HG03135 (cell line): Measurements from ENCODE around the gene CFAP157.
A peak's percentile ranks its signal among the peaks of the same experiment; 100 is the strongest.

ENCODE experiments used
- ATAC-seq: cut with Tn5 transposase; IDR thresholded peaks from one replicate; pipeline ENCODE4 v1.9.1; 2021; ENCODE audit warnings: mild to moderate bottlenecking, moderate library complexity; ENCODE audit not compliant: unreplicated experiment

CFAP157 gene

DNA sequence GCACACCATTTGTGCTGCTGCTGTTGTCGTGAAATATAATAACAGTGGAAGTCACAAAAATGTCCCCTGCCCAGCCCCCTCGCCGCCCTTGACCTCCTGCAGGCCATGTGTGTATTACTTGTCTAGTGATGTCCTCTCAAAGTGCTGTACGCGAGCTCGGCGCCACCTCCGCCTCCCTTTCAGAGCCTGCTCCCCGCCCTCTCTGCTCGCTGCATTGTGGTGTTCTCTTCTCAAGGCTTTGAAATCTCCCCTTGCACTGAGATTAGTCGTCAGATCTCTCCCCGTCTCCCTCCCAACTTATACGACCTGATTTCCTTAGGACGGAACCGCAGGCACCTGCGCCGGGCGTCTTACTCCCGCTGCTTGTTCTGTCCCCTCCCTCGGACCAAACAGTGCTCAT, 14.7 kb upstream of the CFAP157 start:
- ATAC-seq = no peak

DNA sequence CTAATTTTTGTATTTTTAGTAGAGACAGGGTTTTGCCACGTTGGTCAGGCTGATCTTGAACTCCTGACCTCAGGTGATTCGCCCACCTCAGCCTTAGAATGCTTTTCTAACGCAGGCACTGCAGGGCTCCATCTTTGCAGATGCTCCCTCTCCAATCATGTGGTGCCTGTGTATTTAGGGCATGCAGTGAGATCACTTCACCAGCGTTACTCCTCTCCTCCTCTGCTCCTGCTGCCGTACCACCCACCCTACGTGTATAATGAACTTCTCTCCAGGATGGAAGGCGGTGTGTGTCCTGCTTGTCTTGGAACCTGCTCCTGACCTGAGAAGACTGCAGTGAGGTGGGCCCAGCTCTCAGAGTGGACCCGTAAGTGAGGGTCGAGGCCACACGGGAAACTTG, 13.6 kb upstream of the CFAP157 start:
- no peak for ATAC-seq

DNA sequence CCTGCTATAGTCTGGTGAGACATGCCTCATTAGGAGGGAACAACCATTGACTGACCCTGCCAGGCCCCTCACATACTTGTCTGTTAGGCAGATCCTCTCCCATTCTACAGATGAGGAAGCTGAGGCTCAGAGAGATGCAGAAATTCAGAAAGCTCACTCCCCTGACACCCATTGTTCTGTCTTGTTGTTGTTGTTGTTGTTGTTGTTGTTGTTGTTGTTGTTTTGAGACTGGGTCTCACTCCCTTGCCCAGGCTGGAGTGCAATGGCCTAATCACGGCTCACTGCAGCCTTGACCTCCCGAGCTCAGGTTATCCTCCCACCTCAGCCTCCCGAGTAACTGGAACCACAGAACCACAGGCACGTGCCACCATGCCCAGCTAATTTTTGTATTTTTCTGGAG, 13.1 kb upstream of the CFAP157 start:
- ATAC-seq = no peak

- no peak for ATAC-seq
Measured at GRCh38 chr9:127694890-127695720, 11.7 kb upstream of the CFAP157 start.

- ATAC-seq = no peak
Measured at GRCh38 chr9:127697575-127697974, 9.2 kb upstream of the CFAP157 start.

- no peak for ATAC-seq
Measured at GRCh38 chr9:127698386-127698785, 8.4 kb upstream of the CFAP157 start.

DNA sequence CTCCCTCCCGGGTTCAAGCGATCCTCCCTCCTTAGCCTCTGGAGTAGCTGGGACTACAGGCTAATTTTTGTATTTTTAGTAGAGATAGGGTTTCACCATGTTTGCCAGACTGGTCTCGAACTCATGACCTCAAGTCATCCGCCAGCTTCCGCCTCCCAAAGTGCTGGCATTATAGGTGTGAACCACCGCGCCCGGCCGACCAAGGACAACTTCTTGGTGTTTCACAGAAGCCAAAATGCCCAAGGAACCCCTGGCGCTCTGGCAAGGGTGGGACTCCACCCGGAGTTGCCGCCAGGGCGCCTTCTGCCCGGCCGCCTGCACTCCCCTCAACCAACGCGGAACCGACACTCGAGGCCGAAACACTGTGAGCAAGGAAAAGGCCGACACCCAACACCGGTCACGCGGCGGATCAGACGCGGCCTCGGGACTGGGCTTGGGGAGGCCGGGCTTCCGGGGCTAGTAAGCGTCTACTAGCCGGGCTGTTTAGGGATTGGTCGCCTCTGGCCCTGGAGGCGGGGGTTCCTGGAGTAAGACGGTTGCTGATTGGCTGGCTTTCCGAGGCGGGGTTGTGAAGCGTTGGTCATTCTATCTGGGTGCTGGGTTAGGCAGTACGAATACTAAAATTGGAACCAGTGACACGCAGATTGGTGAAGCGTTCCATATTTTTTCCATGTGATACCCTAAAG, 7.7 kb upstream of the CFAP157 start:
- peak; percentile 83 for ATAC-seq

DNA sequence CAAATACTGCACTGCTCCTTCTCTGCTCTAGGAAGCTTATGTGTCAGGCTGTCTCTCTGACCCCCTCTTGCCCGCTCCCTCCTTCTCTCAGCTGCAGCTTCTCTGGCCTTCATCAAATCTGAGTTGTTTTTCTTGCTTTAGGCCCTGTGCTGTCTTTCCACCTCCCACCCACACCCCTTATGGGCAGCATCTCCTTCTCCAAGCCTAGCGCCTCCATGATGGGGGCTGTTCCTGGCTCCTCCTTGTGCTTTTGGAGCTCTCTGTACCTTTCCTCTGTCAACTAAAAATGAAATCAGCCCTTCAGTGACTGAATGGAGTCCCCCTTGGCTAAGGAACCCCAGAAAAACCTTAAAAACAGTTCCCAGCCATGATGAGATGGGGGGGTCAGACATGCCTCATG, 6.6 kb upstream of the CFAP157 start:
- ATAC-seq = no peak

GRCh38 chr9:127700594-127701255, 6.1 kb upstream of the CFAP157 start:
- no peak for ATAC-seq

DNA sequence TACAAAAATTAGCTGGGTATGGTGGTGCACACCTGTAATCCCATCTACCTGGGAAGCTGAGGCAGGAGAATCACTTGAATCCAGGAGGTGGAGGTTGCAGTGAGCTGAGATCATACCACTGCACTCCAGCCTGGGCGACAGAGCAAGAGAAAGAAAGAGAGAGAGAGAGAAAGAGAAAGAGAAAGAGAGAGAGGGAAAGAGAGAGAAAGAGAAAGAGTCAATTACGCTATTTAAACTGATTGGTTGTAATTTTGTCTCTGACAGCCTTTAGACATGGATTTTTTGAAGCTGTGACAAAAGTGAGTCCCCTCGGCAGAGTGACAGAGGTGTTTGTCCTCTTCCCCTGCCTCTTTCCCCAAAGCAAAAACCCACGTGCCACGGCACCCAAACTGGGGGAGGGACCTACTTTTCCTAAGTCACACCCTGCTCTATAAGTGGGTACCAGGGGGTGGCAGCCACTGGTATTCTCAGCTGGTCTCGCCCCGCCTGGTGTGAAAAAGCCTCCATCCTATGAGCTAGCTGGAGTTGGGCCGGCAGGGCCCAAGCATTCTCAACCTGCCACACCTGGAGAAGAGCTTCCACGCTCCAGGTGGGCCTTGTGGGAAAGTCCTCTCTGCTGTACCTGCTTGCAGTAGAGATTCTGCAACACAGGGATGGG, 3.4 kb upstream of the CFAP157 start:
- no peak for ATAC-seq

- ATAC-seq = no peak
Measured at GRCh38 chr9:127705577-127706379, 1.0 kb upstream of the CFAP157 start.

DNA sequence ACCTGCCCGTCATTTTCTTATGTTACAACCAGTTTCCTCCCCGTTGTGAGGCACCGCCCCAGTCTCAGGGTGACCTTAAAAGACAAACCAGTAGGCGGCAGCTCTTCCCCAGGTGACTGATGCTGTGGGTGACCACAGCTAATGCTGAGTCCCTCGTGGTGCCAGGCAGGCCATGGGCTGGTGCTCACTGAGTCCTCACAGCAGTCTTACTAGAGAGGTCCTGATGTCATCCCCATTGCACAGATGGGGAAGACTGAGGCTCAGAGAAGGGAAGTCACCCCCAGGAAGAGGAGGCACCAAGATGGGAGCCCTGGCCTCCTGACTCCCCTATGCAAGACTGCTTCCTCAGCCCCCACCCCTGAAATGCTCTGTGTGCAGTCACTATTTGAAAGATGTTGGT, 978 bp downstream of the CFAP157 start:
- ATAC-seq = no peak

DNA sequence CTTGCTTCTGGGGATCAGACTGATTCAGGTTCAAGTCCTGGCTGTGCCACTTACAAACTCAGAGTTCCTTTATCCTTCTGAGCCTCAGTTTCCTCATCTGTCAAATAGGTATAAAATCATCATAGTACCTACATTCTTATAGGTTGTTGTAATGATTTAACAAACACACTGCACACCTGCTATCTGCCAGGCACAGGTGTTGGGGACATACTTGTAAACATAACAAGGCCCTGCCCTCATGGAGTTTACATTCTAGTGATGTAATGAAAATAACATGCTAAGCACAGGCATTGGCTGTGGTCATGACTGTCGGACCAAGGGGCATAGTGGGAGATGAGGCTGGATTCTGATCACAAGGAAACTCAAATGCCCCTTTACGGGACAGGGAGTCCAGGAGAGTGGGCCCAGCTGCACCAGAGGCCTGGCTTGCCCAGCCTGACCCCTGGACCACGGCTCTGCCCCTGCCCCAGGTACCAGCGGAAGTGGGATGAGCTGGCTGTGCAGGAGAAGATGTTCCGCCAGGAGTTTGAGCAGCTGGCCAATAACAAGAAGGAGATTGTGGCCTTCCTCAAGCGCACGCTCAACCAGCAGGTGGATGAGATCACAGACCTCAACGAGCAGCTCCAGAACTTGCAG, 2.3 kb downstream of the CFAP157 start:
- ATAC-seq = no peak

- no peak for ATAC-seq
Measured at GRCh38 chr9:127710204-127710783, 3.5 kb downstream of the CFAP157 start.

DNA sequence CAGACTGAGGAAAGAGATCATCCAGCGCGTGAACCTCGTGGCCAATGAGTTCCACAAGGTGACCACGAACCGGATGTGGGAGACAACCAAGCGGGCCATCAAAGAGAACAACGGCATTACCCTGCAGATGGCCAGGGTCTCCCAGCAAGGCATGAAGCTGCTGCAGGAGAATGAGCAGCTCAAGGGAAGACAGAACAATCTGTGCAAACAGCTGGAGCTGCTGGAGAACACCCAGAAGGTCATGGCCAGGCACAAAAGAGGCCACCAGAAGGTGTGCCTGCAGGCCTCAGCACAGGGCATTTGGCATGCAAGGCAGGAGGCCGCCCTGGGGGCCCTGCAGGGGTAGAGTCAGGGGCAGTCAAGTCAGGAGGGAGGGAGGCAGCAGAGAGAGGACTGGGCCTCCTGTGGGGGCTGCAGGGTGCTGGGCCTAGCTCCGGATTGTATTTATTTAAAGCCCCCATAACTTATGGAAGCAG, 4.5 kb downstream of the CFAP157 start:
- ATAC-seq = no peak

- ATAC-seq = no peak
Measured at GRCh38 chr9:127711831-127712274, 5.1 kb downstream of the CFAP157 start.

DNA sequence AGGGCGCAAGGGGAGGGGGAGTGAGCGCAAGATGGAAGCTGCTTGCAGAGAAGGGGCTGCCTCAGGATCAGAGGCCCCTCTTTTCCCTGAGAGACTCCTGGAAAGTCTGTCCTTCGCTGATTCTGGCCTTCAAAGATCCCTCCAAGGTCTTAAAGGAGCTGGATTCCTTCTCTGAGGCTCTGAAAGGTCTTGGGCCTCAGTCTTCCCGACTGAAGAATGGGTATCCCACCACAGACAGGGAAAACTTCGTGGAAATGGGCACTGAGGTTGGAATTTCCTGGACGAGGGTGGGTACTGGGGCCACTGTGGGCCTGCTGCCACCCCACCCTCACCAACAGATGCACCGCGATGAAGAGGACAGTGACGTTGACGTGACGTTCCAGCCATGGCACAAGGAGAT, 5.6 kb downstream of the CFAP157 start:
- no peak for ATAC-seq

GRCh38 chr9:127712867-127713266, 6.1 kb downstream of the CFAP157 start:
- ATAC-seq = no peak

GRCh38 chr9:127714020-127714750, 7.4 kb downstream of the CFAP157 start:
- no peak for ATAC-seq
